ENCODE results near the gene MGRN1. TPM values are rescaled to one million over a fixed set of nuclear protein-coding genes. Genes with fewer than 3 reads are reported as not detected.
"Not testable (repeated sequence)": the region's sequence is repeated elsewhere in the genome, so short reads cannot be mapped to it uniquely, and the experiment has no call there.

MGRN1 gene

DNA sequence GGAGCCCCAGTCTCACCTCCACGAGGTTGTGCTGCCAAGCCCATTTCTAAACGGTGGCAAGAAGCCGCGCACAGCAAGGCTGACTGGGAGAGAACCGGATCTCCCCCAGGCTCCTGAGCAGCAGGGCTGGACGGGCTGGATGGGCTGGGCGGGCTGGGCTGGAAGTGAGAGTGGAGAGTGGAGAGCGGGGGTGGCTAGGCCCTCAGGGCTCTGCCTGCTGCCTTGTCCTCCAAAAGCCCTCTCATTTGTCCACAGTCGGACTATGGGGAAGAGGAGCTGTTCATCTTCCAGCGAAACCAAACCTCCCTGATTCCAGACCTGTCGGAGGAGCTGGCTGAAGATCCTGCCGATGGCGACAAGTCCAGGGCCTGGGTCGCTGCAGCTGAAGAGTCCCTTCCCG is 112.9 kb downstream of the MGRN1 start:
- no peak overlapping the region for H4K8ac ChIP-seq (ENCODE audit: low read length)
- no peak overlapping the region for H3K4ac ChIP-seq (ENCODE audit: low read depth in 1 of 2, low read length in 2 of 2)
- peaks cover 3% of the 10 kb centered on the region in 2 experiments for H3K27me3 ChIP-seq (ENCODE audit: control insufficient read depth in 1 of 2, insufficient read depth in 1 of 2, low read length in 2 of 2)
- H3K4me2 ChIP-seq (ENCODE audit: low read length, poor library complexity, severe bottlenecking), result no peak overlapping the region
- no peak overlapping the region for H2AFZ ChIP-seq (ENCODE audit: low read depth, low read length)
- no peak overlapping the region for H2BK15ac ChIP-seq (ENCODE audit: low read depth, poor library complexity, severe bottlenecking)
- no peak overlapping the region for H2AK5ac ChIP-seq (ENCODE audit: low read length, severe bottlenecking)
- no peak overlapping the region for H3K27ac ChIP-seq (ENCODE audit: low read length, poor library complexity, severe bottlenecking)
- no peak for DNase-seq
- WGBS, result 88% methylated on average over 13 of the region's 15 CpGs
- H3K9ac ChIP-seq (ENCODE audit: low read length), result no peak overlapping the region
- H4K91ac ChIP-seq (ENCODE audit: low read length), result no peak overlapping the region
- H3K18ac ChIP-seq (ENCODE audit: low read depth in 1 of 2, low read length in 2 of 2), result no peak overlapping the region
- H2BK12ac ChIP-seq (ENCODE audit: low read length in 2 of 2), result no peak overlapping the region
- no peaks in the 10 kb centered on the region for H3K36me3 ChIP-seq (ENCODE audit: control insufficient read depth in 1 of 2, insufficient read depth in 2 of 2, low read depth in 1 of 2, low read length in 2 of 2)
- H3K14ac ChIP-seq (ENCODE audit: low read length in 2 of 2), result no peak overlapping the region
- no peak overlapping the region for H2BK120ac ChIP-seq (ENCODE audit: low read depth, low read length)
- peaks cover 4% of the 10 kb centered on the region for H3K4me1 ChIP-seq (ENCODE audit: control insufficient read depth, insufficient read depth, low read depth, low read length)
- no peaks in the 10 kb centered on the region for H3K9me3 ChIP-seq (ENCODE audit: control insufficient read depth, low read length)
- H2BK5ac ChIP-seq (ENCODE audit: low read depth, low read length, poor library complexity, severe bottlenecking), result no peak overlapping the region
- no peak overlapping the region for H3K23ac ChIP-seq (ENCODE audit: low read length in 2 of 2)
- no peak overlapping the region for H3K4me3 ChIP-seq (ENCODE audit: insufficient read depth in 1 of 2, low read depth in 1 of 2, low read length in 2 of 2)
- peaks cover 3% of the 10 kb centered on the region for H3K79me1 ChIP-seq (replicated peaks; ENCODE audit: low read length, poor library complexity, severe bottlenecking)

DNA sequence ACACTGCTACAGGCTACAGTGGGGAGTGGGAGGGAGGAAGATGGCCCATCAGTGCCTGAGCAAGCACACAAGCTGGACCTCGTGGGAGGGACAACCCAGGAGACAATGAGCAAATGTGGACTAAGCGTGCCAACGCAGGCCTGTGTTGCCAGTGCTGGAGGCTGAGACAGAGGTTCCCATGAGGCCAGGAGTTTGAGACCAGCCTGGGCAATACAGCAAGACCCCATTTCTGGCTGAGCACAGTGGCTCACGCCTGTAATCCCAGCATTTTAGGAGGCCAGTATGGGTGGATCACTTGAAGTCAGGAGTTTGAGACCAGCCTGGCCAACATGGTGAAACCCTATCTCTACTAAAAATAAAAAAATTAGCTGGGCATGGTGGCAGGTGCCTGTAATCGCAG is 113.7 kb downstream of the MGRN1 start:
- H3K4me1 ChIP-seq (ENCODE audit: control insufficient read depth, insufficient read depth, low read depth, low read length); H2BK15ac ChIP-seq (ENCODE audit: low read depth, poor library complexity, severe bottlenecking); H2BK5ac ChIP-seq (ENCODE audit: low read depth, low read length, poor library complexity, severe bottlenecking); H3K18ac ChIP-seq (ENCODE audit: low read depth in 1 of 2, low read length in 2 of 2); H2BK12ac ChIP-seq (ENCODE audit: low read length in 2 of 2); DNase-seq; H3K27ac ChIP-seq (ENCODE audit: low read length, poor library complexity, severe bottlenecking); H3K36me3 ChIP-seq (ENCODE audit: control insufficient read depth in 1 of 2, insufficient read depth in 2 of 2, low read depth in 1 of 2, low read length in 2 of 2); H2BK120ac ChIP-seq (ENCODE audit: low read depth, low read length); H4K91ac ChIP-seq (ENCODE audit: low read length); H3K4me3 ChIP-seq (ENCODE audit: insufficient read depth in 1 of 2, low read depth in 1 of 2, low read length in 2 of 2); H3K4ac ChIP-seq (ENCODE audit: low read depth in 1 of 2, low read length in 2 of 2); H3K14ac ChIP-seq (ENCODE audit: low read length in 2 of 2); H3K23ac ChIP-seq (ENCODE audit: low read length in 2 of 2); H2AK5ac ChIP-seq (ENCODE audit: low read length, severe bottlenecking); H3K79me1 ChIP-seq (replicated peaks; ENCODE audit: low read length, poor library complexity, severe bottlenecking); H3K27me3 ChIP-seq (ENCODE audit: control insufficient read depth in 1 of 2, insufficient read depth in 1 of 2, low read length in 2 of 2); H4K8ac ChIP-seq (ENCODE audit: low read length); H3K4me2 ChIP-seq (ENCODE audit: low read length, poor library complexity, severe bottlenecking); H3K9ac ChIP-seq (ENCODE audit: low read length); H2AFZ ChIP-seq (ENCODE audit: low read depth, low read length); H3K9me3 ChIP-seq (ENCODE audit: control insufficient read depth, low read length): not testable (repeated sequence)
- WGBS, result 91% methylated on average over 5 of the region's 5 CpGs

Small RNA genes within 50 kb of the gene (small RNA-seq; reads per million reads assigned to genes)
- gene MIR6769A (ENCODE audit: low read depth), result not detected
- gene RN7SL850P (ENCODE audit: low read depth), result not detected

Data from mesenchymal stem cell (in vitro differentiated cells and primary cell).